Measurements from ENCODE around the gene MIPEP.

The MIPEP gene

DNA sequence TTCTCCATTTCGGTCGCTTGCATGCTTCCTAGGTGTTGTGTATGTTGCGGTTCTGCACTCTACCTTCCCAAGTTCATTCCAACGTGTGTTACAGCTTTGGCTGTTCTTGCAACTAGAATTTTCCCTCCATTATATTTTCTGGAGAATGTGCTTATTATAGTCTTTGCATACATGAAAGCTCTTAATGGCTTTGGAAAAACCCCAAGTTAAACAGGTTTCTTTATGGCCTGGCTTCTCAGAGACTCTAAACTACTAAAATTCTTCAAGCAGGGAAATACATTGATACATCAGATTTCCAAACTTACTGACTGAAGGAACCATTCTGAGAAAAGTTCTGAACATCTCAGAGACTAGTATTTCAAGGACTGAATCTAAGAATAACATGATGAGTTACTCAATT is 11.9 kb downstream of the MIPEP start:
- Histone ChIP-seq H3K9me3 (ENCODE audit: control insufficient read depth, insufficient read depth, low read length) (no peaks in the 10 kb centered on the region), H3K4me2 (ENCODE audit: low read length) (no peak overlapping the region), H3K9me2 (replicated peaks; ENCODE audit: control insufficient read depth, low read length) (no peaks in the 10 kb centered on the region), H3K27ac (ENCODE audit: low read depth, low read length) (no peak overlapping the region), H3K27me3 (ENCODE audit: control insufficient read depth, low read length) (no peaks in the 10 kb centered on the region), H3F3A (ENCODE audit: control insufficient read depth, insufficient read depth) (no peaks in the 10 kb centered on the region), H3K4me3 (ENCODE audit: low read length) (no peak overlapping the region), H3K36me3 (ENCODE audit: control insufficient read depth, low read length) (peaks cover 5% of the 10 kb centered on the region; the same call in 1 of the 2 replicates), H4K20me1 (ENCODE audit: control insufficient read depth, insufficient read depth, low read depth, low read length) (no peaks in the 10 kb centered on the region), H3K79me2 (ENCODE audit: control insufficient read depth, low read length) (no peaks in the 10 kb centered on the region), H3K4me1 (ENCODE audit: control insufficient read depth, low read length) (no peaks in the 10 kb centered on the region)
- no peak for TF ChIP-seq CTCF (IDR thresholded peaks at IDR 0.05; ENCODE audit: low read depth, low read length, poor library complexity, severe bottlenecking)

DNA sequence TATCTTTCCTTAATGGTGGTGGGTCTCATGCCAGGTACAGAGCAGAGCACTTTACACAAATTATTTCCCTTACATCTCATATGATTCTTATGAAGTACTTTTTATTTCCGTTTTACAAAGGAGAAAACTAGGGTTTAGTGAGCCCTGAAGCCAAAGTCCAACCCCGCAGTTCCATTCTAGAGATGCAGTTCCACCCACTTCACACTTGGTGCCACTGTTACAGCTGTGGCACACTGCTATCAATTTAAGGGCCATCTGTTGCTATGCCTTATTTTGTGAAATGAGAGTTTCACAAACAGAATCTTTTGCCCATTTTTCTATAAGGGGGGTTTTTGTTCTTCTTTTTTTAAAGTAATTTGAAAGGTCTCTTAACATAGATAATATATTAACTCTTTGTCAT is 12.9 kb downstream of the MIPEP start:
- Histone ChIP-seq H3K9me2 (replicated peaks; ENCODE audit: control insufficient read depth, low read length) (no peaks in the 10 kb centered on the region), H3K4me3 (ENCODE audit: low read length) (no peak overlapping the region), H3K79me2 (ENCODE audit: control insufficient read depth, low read length) (no peaks in the 10 kb centered on the region), H3K27me3 (ENCODE audit: control insufficient read depth, low read length) (no peaks in the 10 kb centered on the region), H3K4me1 (ENCODE audit: control insufficient read depth, low read length) (no peaks in the 10 kb centered on the region), H3F3A (ENCODE audit: control insufficient read depth, insufficient read depth) (no peaks in the 10 kb centered on the region), H3K27ac (ENCODE audit: low read depth, low read length) (no peak overlapping the region), H4K20me1 (ENCODE audit: control insufficient read depth, insufficient read depth, low read depth, low read length) (no peaks in the 10 kb centered on the region), H3K36me3 (ENCODE audit: control insufficient read depth, low read length) (peaks cover 5% of the 10 kb centered on the region; the same call in 1 of the 2 replicates), H3K4me2 (ENCODE audit: low read length) (no peak overlapping the region), H3K9me3 (ENCODE audit: control insufficient read depth, insufficient read depth, low read length) (no peaks in the 10 kb centered on the region)
- TF ChIP-seq CTCF (IDR thresholded peaks at IDR 0.05; ENCODE audit: low read depth, low read length, poor library complexity, severe bottlenecking) (peak; percentile 42), EZH2phosphoT487 (IDR thresholded peaks at IDR 0.05; ENCODE audit: borderline replicate concordance, low read length) (no peak)

GRCh38 chr13:23871616-23872220 is 17.5 kb downstream of the MIPEP start:
- H3K27me3 ChIP-seq (ENCODE audit: control insufficient read depth, low read length) = no peaks in the 10 kb centered on the region
- no peaks in the 10 kb centered on the region for H3K9me2 ChIP-seq (replicated peaks; ENCODE audit: control insufficient read depth, low read length)
- no peaks in the 10 kb centered on the region for H4K20me1 ChIP-seq (ENCODE audit: control insufficient read depth, insufficient read depth, low read depth, low read length)
- no peaks in the 10 kb centered on the region for H3K79me2 ChIP-seq (ENCODE audit: control insufficient read depth, low read length)
- no peak overlapping the region for H3K4me2 ChIP-seq (ENCODE audit: low read length)
- no peak overlapping the region for H3K4me3 ChIP-seq (ENCODE audit: low read length)
- no peak overlapping the region for H3K27ac ChIP-seq (ENCODE audit: low read depth, low read length)
- H3F3A ChIP-seq (ENCODE audit: control insufficient read depth, insufficient read depth) = no peaks in the 10 kb centered on the region
- no peaks in the 10 kb centered on the region for H3K4me1 ChIP-seq (ENCODE audit: control insufficient read depth, low read length)
- no peak for TF ChIP-seq EZH2phosphoT487 (IDR thresholded peaks at IDR 0.05; ENCODE audit: borderline replicate concordance, low read length)
- peak; percentile 51 for TF ChIP-seq CTCF (IDR thresholded peaks at IDR 0.05; ENCODE audit: low read depth, low read length, poor library complexity, severe bottlenecking)
- no peaks in the 10 kb centered on the region for H3K9me3 ChIP-seq (ENCODE audit: control insufficient read depth, insufficient read depth, low read length)
- no peaks in the 10 kb centered on the region for H3K36me3 ChIP-seq (ENCODE audit: control insufficient read depth, low read length)
